Measurements from ENCODE around the gene TAF1D. TPM values are rescaled to one million over a fixed set of nuclear protein-coding genes. Genes with fewer than 3 reads are reported as not detected.
"Not testable (repeated sequence)": the region's sequence is repeated elsewhere in the genome, so short reads cannot be mapped to it uniquely, and the experiment has no call there.

The TAF1D gene
- total and polyA plus RNA-seq, 2 donors (not counting 3 experiments of a cell fraction or from before 2014, with no cell fraction given) = 60.7 to 181 TPM

GRCh38 chr11:93761910-93762309 lies 20.6 kb upstream of the TAF1D start:
- no peaks in the 10 kb centered on the region for H3K9me3 ChIP-seq (replicated peaks; ENCODE audit: control insufficient read depth, insufficient read depth, low read length)
- no TSS peak for BruUV-seq (replicated peaks)
- H3K27me3 ChIP-seq (ENCODE audit: control insufficient read depth in 2 of 2, insufficient read depth in 2 of 2, low read length in 2 of 2) = no peaks in the 10 kb centered on the region
- FAIRE-seq (no peak), DNase-seq (ENCODE audit: low read depth, low spot score) (no peak)
- no peaks in the 10 kb centered on the region for H3K4me1 ChIP-seq (ENCODE audit: control insufficient read depth, extremely low read depth, insufficient read depth, low read length)
- CTCF ChIA-PET = no interaction called here
- H3K4me3 ChIP-seq (replicated peaks in 1 of 3; ENCODE audit: insufficient read depth in 1 of 3, low read depth in 1 of 3, low read length in 3 of 3) = no peak overlapping the region
- H3K9me1 ChIP-seq (replicated peaks; ENCODE audit: control insufficient read depth, extremely low read depth, insufficient read depth, low read length) = no peaks in the 10 kb centered on the region
- H2AFZ ChIP-seq (ENCODE audit: low read depth, low read length) = no peak overlapping the region
- H3K4me2 ChIP-seq (ENCODE audit: insufficient read depth, low read length) = no peak overlapping the region
- H3K9ac ChIP-seq (replicated peaks; ENCODE audit: extremely low read depth, insufficient read depth, low read length) = no peak overlapping the region
- dilution Hi-C loops (cut with MboI; ENCODE audit: extremely low pct_ligation_motif_present, low sequenced_read_pairs) = no loop called here
- H3K79me2 ChIP-seq (ENCODE audit: control insufficient read depth, insufficient read depth, low read length) = no peaks in the 10 kb centered on the region
- peaks cover 0 to 7% of the 10 kb centered on the region in 2 experiments for H3K36me3 ChIP-seq (ENCODE audit: control insufficient read depth in 2 of 2, extremely low read depth in 1 of 2, insufficient read depth in 2 of 2, low read length in 2 of 2)
- intact Hi-C loops (cut with micrococcal nuclease) = no loop called here
- TF ChIP-seq POLR2A (IDR thresholded peaks at IDR 0.05; ENCODE audit: low read depth, low read length) (no peak), JUN (IDR thresholded peaks at IDR 0.05; ENCODE audit: borderline replicate concordance, insufficient read depth, insufficient read length, low read depth) (no peak), CTCF (IDR thresholded peaks at IDR 0.05; ENCODE audit: extremely low read depth in 1 of 2, insufficient read depth in 1 of 2, low read depth in 1 of 2, low read length in 2 of 2) (no peak), GATA2 (IDR thresholded peaks at IDR 0.05; ENCODE audit: insufficient read depth, insufficient read length, low read depth, low read length) (no peak)
- POLR2A ChIA-PET = no interaction called here
- no peak overlapping the region for H3K27ac ChIP-seq (ENCODE audit: insufficient read depth, low read depth, low read length)
- H4K20me1 ChIP-seq (replicated peaks; ENCODE audit: control insufficient read depth, extremely low read depth, insufficient read depth, low read length) = no peaks in the 10 kb centered on the region

- H3K9ac ChIP-seq (replicated peaks; ENCODE audit: extremely low read depth, insufficient read depth, low read length); H3K9me3 ChIP-seq (replicated peaks; ENCODE audit: control insufficient read depth, insufficient read depth, low read length); H3K4me1 ChIP-seq (ENCODE audit: control insufficient read depth, extremely low read depth, insufficient read depth, low read length); H2AFZ ChIP-seq (ENCODE audit: low read depth, low read length); H3K36me3 ChIP-seq (ENCODE audit: control insufficient read depth in 2 of 2, extremely low read depth in 1 of 2, insufficient read depth in 2 of 2, low read length in 2 of 2); BruUV-seq (replicated peaks); POLR2A ChIA-PET; H3K27ac ChIP-seq (ENCODE audit: insufficient read depth, low read depth, low read length); DNase-seq (ENCODE audit: low read depth, low spot score); H3K9me1 ChIP-seq (replicated peaks; ENCODE audit: control insufficient read depth, extremely low read depth, insufficient read depth, low read length); H4K20me1 ChIP-seq (replicated peaks; ENCODE audit: control insufficient read depth, extremely low read depth, insufficient read depth, low read length); dilution Hi-C loops (cut with MboI; ENCODE audit: extremely low pct_ligation_motif_present, low sequenced_read_pairs); H3K4me3 ChIP-seq (replicated peaks in 1 of 3; ENCODE audit: insufficient read depth in 1 of 3, low read depth in 1 of 3, low read length in 3 of 3); H3K27me3 ChIP-seq (ENCODE audit: control insufficient read depth in 2 of 2, insufficient read depth in 2 of 2, low read length in 2 of 2); FAIRE-seq; H3K4me2 ChIP-seq (ENCODE audit: insufficient read depth, low read length); intact Hi-C loops (cut with micrococcal nuclease); H3K79me2 ChIP-seq (ENCODE audit: control insufficient read depth, insufficient read depth, low read length): not testable (repeated sequence)
- CTCF ChIA-PET = interaction anchor here (1.4 kb wide), 1 partner anchor 19 kb away, joined by 3 read pairs; no protein-coding TSS in a partner anchor
Observed at GRCh38 chr11:93759123-93759522, 17.8 kb upstream of the TAF1D start.
